Measurements from ENCODE around the gene HRCT1. TPM values are rescaled to one million over a fixed set of nuclear protein-coding genes. Genes with fewer than 3 reads are reported as not detected.
"Not testable (repeated sequence)": the region's sequence is repeated elsewhere in the genome, so short reads cannot be mapped to it uniquely, and the experiment has no call there.

The HRCT1 gene
- total RNA-seq, 1 donor from 2014 or later = 10.8 TPM

DNA sequence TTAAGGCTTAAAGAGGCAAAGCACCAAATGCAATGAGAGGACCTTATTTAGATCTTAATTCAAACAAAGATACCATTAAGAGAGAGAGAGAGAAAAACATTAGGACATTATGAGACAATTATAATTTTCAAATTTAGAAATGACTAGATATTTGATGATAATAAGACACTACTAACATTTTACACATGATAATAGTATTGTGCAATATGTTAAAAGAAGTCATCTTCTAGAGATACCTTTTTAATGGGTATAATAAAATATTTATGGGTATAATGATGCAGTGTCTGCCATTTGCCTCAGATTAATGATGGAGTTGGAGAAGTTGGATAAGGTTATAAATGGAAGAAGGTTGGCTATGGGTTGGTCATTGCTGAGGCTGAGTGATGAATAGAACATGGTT lies 24.5 kb downstream of the HRCT1 start:
- intact Hi-C loops (cut with DNase I) = no loop called here
- Histone ChIP-seq H3K9me3 (no peaks in the 10 kb centered on the region), H3K4me1 (peaks cover 3% of the 10 kb centered on the region), H3K27ac (no peak overlapping the region), H3K27me3 (no peaks in the 10 kb centered on the region), H3K4me3 (no peak overlapping the region), H3K36me3 (no peaks in the 10 kb centered on the region)
- TF ChIP-seq, protein P1, sequence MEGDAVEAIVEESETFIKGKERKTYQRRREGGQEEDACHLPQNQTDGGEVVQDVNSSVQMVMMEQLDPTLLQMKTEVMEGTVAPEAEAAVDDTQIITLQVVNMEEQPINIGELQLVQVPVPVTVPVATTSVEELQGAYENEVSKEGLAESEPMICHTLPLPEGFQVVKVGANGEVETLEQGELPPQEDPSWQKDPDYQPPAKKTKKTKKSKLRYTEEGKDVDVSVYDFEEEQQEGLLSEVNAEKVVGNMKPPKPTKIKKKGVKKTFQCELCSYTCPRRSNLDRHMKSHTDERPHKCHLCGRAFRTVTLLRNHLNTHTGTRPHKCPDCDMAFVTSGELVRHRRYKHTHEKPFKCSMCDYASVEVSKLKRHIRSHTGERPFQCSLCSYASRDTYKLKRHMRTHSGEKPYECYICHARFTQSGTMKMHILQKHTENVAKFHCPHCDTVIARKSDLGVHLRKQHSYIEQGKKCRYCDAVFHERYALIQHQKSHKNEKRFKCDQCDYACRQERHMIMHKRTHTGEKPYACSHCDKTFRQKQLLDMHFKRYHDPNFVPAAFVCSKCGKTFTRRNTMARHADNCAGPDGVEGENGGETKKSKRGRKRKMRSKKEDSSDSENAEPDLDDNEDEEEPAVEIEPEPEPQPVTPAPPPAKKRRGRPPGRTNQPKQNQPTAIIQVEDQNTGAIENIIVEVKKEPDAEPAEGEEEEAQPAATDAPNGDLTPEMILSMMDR (IDR thresholded peaks at IDR 0.05) = no peak
- DNase-seq = no peak
- no peak for ATAC-seq

DNA sequence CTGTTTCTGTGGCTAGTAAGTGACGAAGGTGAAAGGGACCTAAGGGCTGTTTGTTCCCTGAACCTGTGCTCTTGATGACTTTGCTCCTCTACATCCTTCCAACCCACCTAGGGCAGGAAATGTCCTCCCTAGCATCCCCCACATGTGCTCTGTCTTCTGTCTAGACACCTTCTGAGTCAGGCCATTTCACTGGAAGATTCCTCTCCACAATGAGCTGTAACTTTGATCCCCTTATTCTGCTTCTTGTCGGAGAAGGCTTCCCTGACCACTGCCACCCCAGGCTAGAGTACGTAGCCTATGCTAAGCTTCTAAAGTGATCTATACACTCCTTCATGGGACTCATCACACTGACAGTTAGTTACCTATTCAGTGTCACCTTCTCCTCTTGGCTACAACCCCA lies 25.0 kb downstream of the HRCT1 start:
- DNase-seq = no peak
- no peak overlapping the region for H3K4me3 ChIP-seq
- no peak overlapping the region for H3K27ac ChIP-seq
- no peaks in the 10 kb centered on the region for H3K27me3 ChIP-seq
- no peaks in the 10 kb centered on the region for H3K36me3 ChIP-seq
- TF ChIP-seq, protein P1 (IDR thresholded peaks at IDR 0.05) = no peak
- peaks cover 6% of the 10 kb centered on the region for H3K4me1 ChIP-seq
- H3K9me3 ChIP-seq = no peaks in the 10 kb centered on the region
- ATAC-seq = no peak
- intact Hi-C loops (cut with DNase I) = no loop called here

DNA sequence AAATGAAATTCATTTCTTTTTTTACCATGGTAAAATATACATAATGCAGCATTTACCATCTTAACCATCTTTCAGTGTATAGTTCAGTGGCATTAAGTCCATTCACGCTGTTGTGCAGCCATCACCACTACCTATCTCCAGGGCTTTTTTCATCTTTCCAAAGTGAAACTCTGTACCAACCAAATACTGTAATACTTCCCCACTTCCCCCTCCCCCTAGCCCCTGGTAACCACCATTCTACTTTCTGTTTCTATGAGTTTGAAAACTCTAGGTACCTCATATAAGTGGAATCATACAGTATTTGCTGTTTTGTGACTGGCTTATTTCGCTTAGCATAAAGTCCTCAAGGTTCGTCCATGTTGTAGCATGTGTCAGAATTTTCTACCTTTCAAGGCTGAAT lies 26.7 kb downstream of the HRCT1 start:
- TF ChIP-seq, protein P1 (IDR thresholded peaks at IDR 0.05) = no peak
- H3K4me1 ChIP-seq = peaks cover 11% of the 10 kb centered on the region
- DNase-seq (no peak), ATAC-seq (no peak)
- no peak overlapping the region for H3K4me3 ChIP-seq
- H3K36me3 ChIP-seq = no peaks in the 10 kb centered on the region
- H3K27ac ChIP-seq = no peak overlapping the region
- no peaks in the 10 kb centered on the region for H3K27me3 ChIP-seq
- intact Hi-C loops (cut with DNase I) = no loop called here
- H3K9me3 ChIP-seq = no peaks in the 10 kb centered on the region

DNA sequence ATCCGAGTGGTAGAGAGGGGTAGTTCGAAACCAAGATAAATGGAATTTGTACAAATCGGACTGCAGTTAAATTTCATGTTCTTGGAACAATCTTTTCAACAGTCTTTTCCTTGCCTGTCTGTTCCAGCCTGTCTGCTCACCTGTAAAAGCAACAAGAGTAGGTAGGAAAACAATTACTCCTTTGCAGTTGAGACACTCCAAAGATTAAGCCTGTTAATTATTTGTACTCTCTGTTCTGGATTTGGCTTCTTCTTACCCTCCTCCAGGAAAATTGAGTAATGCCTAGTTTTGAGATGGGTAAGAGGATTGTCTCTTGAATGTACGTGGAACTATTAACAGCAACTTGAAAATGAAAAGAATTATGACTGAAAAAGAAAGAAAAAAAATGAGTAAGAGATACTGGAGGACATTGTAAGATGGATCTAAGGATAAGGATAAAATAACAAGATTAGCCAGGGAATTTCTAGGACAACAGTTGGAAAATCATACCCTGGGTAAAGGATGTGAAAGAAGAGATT lies 27.6 kb downstream of the HRCT1 start:
- Histone ChIP-seq H3K4me3 (no peak overlapping the region), H3K27ac (no peak overlapping the region), H3K4me1 (peaks cover 11% of the 10 kb centered on the region), H3K9me3 (no peaks in the 10 kb centered on the region), H3K27me3 (no peaks in the 10 kb centered on the region), H3K36me3 (no peaks in the 10 kb centered on the region)
- DNase-seq (no peak), ATAC-seq (peak; percentile 33)
- TF ChIP-seq, protein P1 (IDR thresholded peaks at IDR 0.05) = no peak
- intact Hi-C loops (cut with DNase I) = no loop called here

DNA sequence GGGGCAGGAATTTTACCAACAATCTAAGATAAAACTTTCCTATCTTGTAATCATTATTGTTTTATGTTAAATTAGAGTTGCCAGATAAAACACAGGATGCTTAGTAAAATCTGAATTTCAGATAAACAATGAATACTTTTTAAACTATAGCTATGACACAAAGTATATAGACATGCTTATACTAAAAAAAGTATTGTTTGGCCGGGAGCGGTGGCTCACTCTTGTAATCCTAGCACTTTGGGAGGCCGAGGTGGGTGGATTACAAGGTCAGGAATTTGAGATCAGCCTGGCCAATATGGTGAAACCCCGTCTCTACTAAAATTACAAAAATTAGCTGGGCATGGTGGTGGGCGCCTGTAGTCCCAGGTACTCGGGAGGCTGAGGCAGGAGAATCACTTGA lies 28.1 kb downstream of the HRCT1 start:
- H3K9me3 ChIP-seq; ATAC-seq; H3K36me3 ChIP-seq; H3K27ac ChIP-seq; intact Hi-C loops (cut with DNase I); H3K27me3 ChIP-seq; DNase-seq; H3K4me3 ChIP-seq: not testable (repeated sequence)
- H3K4me1 ChIP-seq = peaks cover 11% of the 10 kb centered on the region

DNA sequence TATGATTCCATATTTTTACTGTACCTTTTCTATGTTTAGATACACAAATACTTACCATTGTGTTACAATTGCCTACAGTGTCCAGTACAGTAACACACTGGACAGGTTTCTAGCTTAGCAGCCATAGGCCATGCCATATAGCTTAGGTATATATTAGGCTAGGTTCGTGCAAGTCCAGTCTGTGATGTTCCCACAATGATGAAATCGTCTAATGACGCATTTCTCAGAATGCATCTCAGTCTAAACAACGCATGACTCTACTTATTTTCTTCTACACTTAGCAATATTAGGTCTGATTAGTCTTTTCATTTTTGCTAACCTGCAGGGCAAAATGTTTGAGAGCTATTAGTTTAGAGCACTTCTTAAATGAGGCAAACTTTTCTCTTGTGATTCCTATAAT lies 29.3 kb downstream of the HRCT1 start:
- H3K27ac ChIP-seq = no peak overlapping the region
- TF ChIP-seq, protein P1 (IDR thresholded peaks at IDR 0.05) = no peak
- no peaks in the 10 kb centered on the region for H3K36me3 ChIP-seq
- intact Hi-C loops (cut with DNase I) = no loop called here
- H3K4me1 ChIP-seq = peaks cover 11% of the 10 kb centered on the region
- no peaks in the 10 kb centered on the region for H3K27me3 ChIP-seq
- DNase-seq (no peak), ATAC-seq (no peak)
- no peak overlapping the region for H3K4me3 ChIP-seq
- no peaks in the 10 kb centered on the region for H3K9me3 ChIP-seq

Data from upper lobe of right lung (tissue), 1 donor.